HCT116 (cell line): ENCODE data around the gene MINDY4.

ENCODE experiments used
- CBX3 ChIP-seq: IDR thresholded peaks from 2 replicates; pipeline ENCODE4 v1.6.1; 2012; ENCODE audit warnings: low read depth
- CTCF ChIP-seq, 3 experiments: fragments of 200-600 bp in 1 of 3; sonication (generic) in 1 of 3; IDR thresholded peaks in 2 of 3; conservative IDR thresholded peaks in 1 of 3; 2 replicates each; pipeline ENCODE4 v1.5.1; 2012 to 2017; ENCODE audit warnings: low read depth in 2 of 3, low read length in 2 of 3, antibody characterized with exemption in 1 of 3, borderline replicate concordance in 1 of 3, control low read depth in 1 of 3, mild to moderate bottlenecking in 1 of 3, mixed read lengths in 1 of 3, mixed run types in 1 of 3, moderate library complexity in 1 of 3; ENCODE audit not compliant: insufficient read depth in 1 of 3
- EGR1 ChIP-seq: IDR thresholded peaks from 2 replicates; pipeline ENCODE4 v1.6.1; 2012; ENCODE audit warnings: low read depth
- EZH2 ChIP-seq: fragments of 200-600 bp; sonication (generic); IDR thresholded peaks from 2 replicates; pipeline ENCODE4 v1.6.1; 2017; ENCODE audit warnings: antibody characterized with exemption, mixed run types
- EZH2phosphoT487 ChIP-seq: fragments of 200-600 bp; IDR thresholded peaks from 2 replicates; pipeline ENCODE4 v1.6.1; 2018; ENCODE audit warnings: antibody characterized with exemption, borderline replicate concordance
- JUND ChIP-seq: IDR thresholded peaks from 2 replicates; pipeline ENCODE4 v1.6.1; 2012
- POLR2A ChIP-seq: IDR thresholded peaks from 2 replicates; pipeline ENCODE4 v1.7.0; 2011; ENCODE audit warnings: borderline replicate concordance; ENCODE audit not compliant: insufficient read depth, insufficient read length; ENCODE audit errors: extremely low read depth
- TCF7L2 ChIP-seq: IDR thresholded peaks from 2 replicates; pipeline ENCODE4 v1.7.0; 2011; ENCODE audit warnings: borderline replicate concordance, inconsistent platforms; ENCODE audit not compliant: insufficient read depth, insufficient read length; ENCODE audit errors: extremely low read depth
- YY1 ChIP-seq: IDR thresholded peaks from 2 replicates; pipeline ENCODE4 v1.6.1; 2011; ENCODE audit warnings: low read length, low read depth, moderate library complexity, mild to moderate bottlenecking; ENCODE audit not compliant: insufficient replicate concordance; ENCODE audit errors: extremely low read depth
- ZFX ChIP-seq: fragments of 450-650 bp; IDR thresholded peaks from 2 replicates; pipeline ENCODE4 v1.6.1; 2017
- TF ChIP-seq, protein P1 (sequence below): IDR thresholded peaks from 2 replicates; pipeline ENCODE4 v1.6.1; 2012
- TF ChIP-seq, protein P2 (sequence below): IDR thresholded peaks from 2 replicates; pipeline ENCODE4 v1.6.1; 2012; ENCODE audit warnings: low read depth

DNA sequence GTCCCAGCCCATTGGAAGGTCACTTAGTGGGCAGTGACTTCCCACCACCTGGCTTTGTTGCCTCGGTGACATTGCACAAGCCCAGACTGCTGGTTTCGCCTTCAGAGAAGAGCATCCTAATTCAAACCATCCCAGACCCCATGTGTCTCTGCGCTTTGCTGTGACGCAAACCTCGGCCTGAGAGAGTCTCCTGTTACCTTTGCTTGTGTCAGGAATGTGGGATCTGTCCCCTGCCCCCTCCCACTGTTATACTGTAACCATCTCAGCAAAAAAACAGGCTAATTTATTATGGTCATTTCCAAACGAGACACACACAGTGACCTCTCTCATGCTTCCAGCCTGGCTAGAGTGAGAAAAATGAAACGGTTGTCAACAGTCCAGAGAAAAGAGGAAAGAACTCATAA is 115.4 kb downstream of the MINDY4 start:
- TF ChIP-seq POLR2A: no peak
- TF ChIP-seq CTCF (IDR thresholded peaks at IDR 0.05 in 2 of 3, conservative IDR thresholded peaks at IDR 0.05 in 1 of 3; ENCODE audit: borderline replicate concordance in 1 of 3, insufficient read depth in 1 of 3, low read depth in 2 of 3, low read length in 2 of 3): no peak
- no peak for TF ChIP-seq EZH2phosphoT487
- TF ChIP-seq, protein P1, sequence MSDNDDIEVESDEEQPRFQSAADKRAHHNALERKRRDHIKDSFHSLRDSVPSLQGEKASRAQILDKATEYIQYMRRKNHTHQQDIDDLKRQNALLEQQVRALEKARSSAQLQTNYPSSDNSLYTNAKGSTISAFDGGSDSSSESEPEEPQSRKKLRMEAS: no peak
- TF ChIP-seq EZH2: no peak
- TF ChIP-seq EGR1: no peak
- TF ChIP-seq, protein P2, sequence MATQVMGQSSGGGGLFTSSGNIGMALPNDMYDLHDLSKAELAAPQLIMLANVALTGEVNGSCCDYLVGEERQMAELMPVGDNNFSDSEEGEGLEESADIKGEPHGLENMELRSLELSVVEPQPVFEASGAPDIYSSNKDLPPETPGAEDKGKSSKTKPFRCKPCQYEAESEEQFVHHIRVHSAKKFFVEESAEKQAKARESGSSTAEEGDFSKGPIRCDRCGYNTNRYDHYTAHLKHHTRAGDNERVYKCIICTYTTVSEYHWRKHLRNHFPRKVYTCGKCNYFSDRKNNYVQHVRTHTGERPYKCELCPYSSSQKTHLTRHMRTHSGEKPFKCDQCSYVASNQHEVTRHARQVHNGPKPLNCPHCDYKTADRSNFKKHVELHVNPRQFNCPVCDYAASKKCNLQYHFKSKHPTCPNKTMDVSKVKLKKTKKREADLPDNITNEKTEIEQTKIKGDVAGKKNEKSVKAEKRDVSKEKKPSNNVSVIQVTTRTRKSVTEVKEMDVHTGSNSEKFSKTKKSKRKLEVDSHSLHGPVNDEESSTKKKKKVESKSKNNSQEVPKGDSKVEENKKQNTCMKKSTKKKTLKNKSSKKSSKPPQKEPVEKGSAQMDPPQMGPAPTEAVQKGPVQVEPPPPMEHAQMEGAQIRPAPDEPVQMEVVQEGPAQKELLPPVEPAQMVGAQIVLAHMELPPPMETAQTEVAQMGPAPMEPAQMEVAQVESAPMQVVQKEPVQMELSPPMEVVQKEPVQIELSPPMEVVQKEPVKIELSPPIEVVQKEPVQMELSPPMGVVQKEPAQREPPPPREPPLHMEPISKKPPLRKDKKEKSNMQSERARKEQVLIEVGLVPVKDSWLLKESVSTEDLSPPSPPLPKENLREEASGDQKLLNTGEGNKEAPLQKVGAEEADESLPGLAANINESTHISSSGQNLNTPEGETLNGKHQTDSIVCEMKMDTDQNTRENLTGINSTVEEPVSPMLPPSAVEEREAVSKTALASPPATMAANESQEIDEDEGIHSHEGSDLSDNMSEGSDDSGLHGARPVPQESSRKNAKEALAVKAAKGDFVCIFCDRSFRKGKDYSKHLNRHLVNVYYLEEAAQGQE: no peak
- no peak for TF ChIP-seq YY1
- TF ChIP-seq TCF7L2: no peak
- no peak for TF ChIP-seq ZFX
- TF ChIP-seq CBX3: no peak
- no peak for TF ChIP-seq JUND
